CD14-positive monocyte (primary cell): ENCODE measurements around the gene MASP2. TPM values are rescaled to one million over a fixed set of nuclear protein-coding genes. Genes with fewer than 3 reads are reported as not detected.

Experiments used
- DNase-seq, 3 donors: peaks; one replicate each; pipeline ENCODE4 v3.0.0-alpha.2; 2011 to 2022
- H2AFZ ChIP-seq: 2 replicates; pipeline ENCODE4 v1.6.0; 2012; ENCODE audit warnings: mild to moderate bottlenecking, low read depth, low read length, inconsistent platforms; ENCODE audit not compliant: insufficient read depth, poor library complexity, severe bottlenecking
- H3K27ac ChIP-seq, 2 donors: 1 replicate in 1 of 2; 2 replicates in 1 of 2; pipeline ENCODE4 v1.5.1; 2012 to 2013; ENCODE audit warnings: low read length in 2 of 2, control low read depth in 1 of 2, inconsistent platforms in 1 of 2, low read depth in 1 of 2, mild to moderate bottlenecking in 1 of 2
- H3K27me3 ChIP-seq, 2 donors: one replicate each; pipeline versions ENCODE4 v1.6.0 to v1.6.1; 2011 to 2013; ENCODE audit warnings: low read length in 2 of 2; ENCODE audit not compliant: control insufficient read depth in 2 of 2, insufficient read depth in 2 of 2
- H3K36me3 ChIP-seq, 2 donors: replicated peaks in 1 of 2; 1 replicate in 1 of 2; 2 replicates in 1 of 2; pipeline versions ENCODE4 v1.5.1 to v1.6.1; 2012 to 2013; ENCODE audit warnings: low read length in 2 of 2, control low read depth in 1 of 2, inconsistent platforms in 1 of 2, mild to moderate bottlenecking in 1 of 2; ENCODE audit not compliant: insufficient read depth in 2 of 2, control insufficient read depth in 1 of 2
- H3K4me1 ChIP-seq, 2 donors: 1 replicate in 1 of 2; 2 replicates in 1 of 2; pipeline versions ENCODE4 v1.5.1 to v1.6.1; 2012 to 2013; ENCODE audit warnings: low read length in 2 of 2, control low read depth in 1 of 2, inconsistent platforms in 1 of 2, mild to moderate bottlenecking in 1 of 2, moderate library complexity in 1 of 2; ENCODE audit not compliant: insufficient read depth in 2 of 2, control insufficient read depth in 1 of 2
- H3K4me2 ChIP-seq: replicated peaks from 2 replicates; pipeline ENCODE3; 2012; ENCODE audit warnings: low read length, moderate library complexity, mild to moderate bottlenecking; ENCODE audit not compliant: poor library complexity, severe bottlenecking; ENCODE audit errors: extremely low read depth
- H3K4me3 ChIP-seq, 3 experiments: fragments of 200-600 bp in 1 of 3; sonication (generic) in 1 of 3; replicated peaks in 1 of 3; 1 replicate in 2 of 3; 2 replicates in 1 of 3; pipeline ENCODE4 v1.5.1; 2011 to 2013; ENCODE audit warnings: low read length in 3 of 3, mild to moderate bottlenecking in 3 of 3, control low read depth in 2 of 3, low read depth in 2 of 3, inconsistent platforms in 1 of 3, moderate library complexity in 1 of 3
- H3K79me2 ChIP-seq: 2 replicates; pipeline ENCODE4 v1.6.0; 2012; ENCODE audit warnings: mild to moderate bottlenecking, control low read depth, inconsistent platforms, low read length, moderate library complexity; ENCODE audit not compliant: insufficient read depth
- H3K9ac ChIP-seq: 2 replicates; pipeline ENCODE4 v1.6.0; 2017; ENCODE audit warnings: low read length, mild to moderate bottlenecking; ENCODE audit not compliant: insufficient read depth, poor library complexity, severe bottlenecking
- H3K9me3 ChIP-seq, 2 donors: replicated peaks in 1 of 2; 1 replicate in 1 of 2; 2 replicates in 1 of 2; pipeline versions ENCODE4 v1.5.1 to v1.6.1; 2012 to 2013; ENCODE audit warnings: low read length in 2 of 2, control low read depth in 1 of 2; ENCODE audit not compliant: control insufficient read depth in 1 of 2, insufficient read depth in 1 of 2
- H4K20me1 ChIP-seq: 2 replicates; pipeline ENCODE4 v1.6.0; 2012; ENCODE audit warnings: mild to moderate bottlenecking, low read length, control low read depth, moderate library complexity; ENCODE audit not compliant: insufficient read depth
- H3K27ac Mint-ChIP-seq, 7 donors: one replicate each; pipeline ENCODE4 v1.8.0; 2020; ENCODE audit warnings: mild to moderate bottlenecking in 7 of 7, mixed read lengths in 7 of 7, moderate library complexity in 6 of 7, inconsistent platforms in 2 of 7
- H3K27me3 Mint-ChIP-seq, 3 donors: one replicate each; pipeline ENCODE4 v1.8.0; 2021 to 2022; ENCODE audit warnings: low read depth in 3 of 3, mild to moderate bottlenecking in 3 of 3, mixed read lengths in 3 of 3, moderate library complexity in 3 of 3, inconsistent platforms in 1 of 3
- H3K36me3 Mint-ChIP-seq, 2 donors: one replicate each; pipeline ENCODE4 v1.8.0; 2020; ENCODE audit warnings: mixed read lengths in 2 of 2, inconsistent platforms in 1 of 2, mild to moderate bottlenecking in 1 of 2
- H3K4me1 Mint-ChIP-seq: one replicate; pipeline ENCODE4 v1.8.0; 2020; ENCODE audit warnings: mild to moderate bottlenecking, mixed read lengths
- H3K4me3 Mint-ChIP-seq, 2 donors: one replicate each; pipeline ENCODE4 v1.8.0; 2020; ENCODE audit warnings: mild to moderate bottlenecking in 2 of 2, mixed read lengths in 2 of 2, moderate library complexity in 1 of 2
- H3K9me3 Mint-ChIP-seq, 7 donors: one replicate each; pipeline ENCODE4 v1.8.0; 2020 to 2022; ENCODE audit warnings: mixed read lengths in 7 of 7, mild to moderate bottlenecking in 6 of 7, moderate library complexity in 6 of 7, inconsistent platforms in 2 of 7
- WGBS: methylation state at CpG from one replicate; pipeline ENCODE4 v1.1.5; 2013; ENCODE audit warnings: missing lambda C conversion rate; ENCODE audit not compliant: insufficient coverage; 5-methylcytosine and 5-hydroxymethylcytosine counted together
- intact Hi-C, 2 donors: fragments of 100-400 bp; cut with micrococcal nuclease; formaldehyde crosslinking; loops; one replicate each; pipeline versions ENCODE4 v1.15.0 to v1.15.1; 2023
- polyA plus RNA-seq, 3 donors: library from polyadenylated mRNA; depleted of rRNA in 1 of 3; unstranded in 2 of 3; stranded (reverse) in 1 of 3; fragments of 300-500 nt in 2 of 3; fragments of >200 nt in 1 of 3; fragmentation: Illumina TruSeq in 2 of 3; gene quantifications; 1 replicate in 2 of 3; 2 replicates in 1 of 3; pipeline ENCODE4 v1.2.3, GENCODE V29; 2012 to 2021
- TF ChIP-seq, protein P1 (sequence below): fragments of 200-600 bp; IDR thresholded peaks from one replicate; pipeline ENCODE4 v1.8.0; 2022; ENCODE audit warnings: antibody characterized with exemption, mild to moderate bottlenecking

Gene MASP2
- polyA plus RNA-seq, 3 donors = not detected

DNA sequence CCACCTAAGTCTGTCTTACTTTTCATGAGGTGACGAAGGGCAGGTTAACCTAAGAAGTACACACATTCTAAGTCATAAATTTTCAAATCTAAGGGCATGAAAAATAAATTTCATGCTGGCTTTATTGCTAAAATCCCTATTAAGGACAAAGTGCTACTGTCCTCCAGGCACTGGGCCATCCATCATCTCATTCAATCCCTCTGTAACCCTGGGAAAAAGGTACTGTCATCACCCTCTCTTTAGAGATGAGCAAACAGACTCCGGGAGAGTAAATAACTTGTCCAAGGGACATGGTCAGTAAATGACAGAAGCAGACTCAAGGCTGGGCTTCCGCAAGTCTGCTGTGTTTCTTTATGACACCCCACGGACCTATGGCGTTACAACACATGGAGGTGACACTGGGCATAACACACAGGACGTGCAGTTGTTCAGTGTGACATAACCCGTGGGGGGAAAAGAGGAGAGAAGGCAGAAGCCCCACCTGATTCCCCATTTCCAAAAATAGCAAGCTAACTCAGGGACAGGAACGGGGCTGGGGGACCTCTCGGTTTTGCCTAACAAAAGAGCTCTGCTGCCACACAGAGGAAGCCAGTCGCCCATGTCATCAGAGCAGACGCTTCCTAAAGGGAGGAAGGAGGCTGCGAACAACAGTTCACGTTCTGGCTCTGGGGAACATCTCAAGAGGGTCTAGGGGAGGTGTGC is 25.3 kb upstream of the MASP2 start:
- H3K27ac Mint-ChIP-seq = peak overlapping the region in 1 of 7 donors; percentile 51
- 90% methylated on average over 4 of the region's 13 CpGs for WGBS
- Histone ChIP-seq H3K9me3 (no peaks in the 10 kb centered on the region), H3K79me2 (no peaks in the 10 kb centered on the region), H3K27ac (no peak overlapping the region), H3K36me3 (peaks cover 95 to 100% of the 10 kb centered on the region in 2 donors), H3K27me3 (no peaks in the 10 kb centered on the region), H3K4me3 (no peak overlapping the region), H3K4me1 (no peaks in the 10 kb centered on the region), H3K4me2 (no peak overlapping the region), H3K9ac (no peak overlapping the region), H2AFZ (no peak overlapping the region), H4K20me1 (no peaks in the 10 kb centered on the region)
- TF ChIP-seq, protein P1, sequence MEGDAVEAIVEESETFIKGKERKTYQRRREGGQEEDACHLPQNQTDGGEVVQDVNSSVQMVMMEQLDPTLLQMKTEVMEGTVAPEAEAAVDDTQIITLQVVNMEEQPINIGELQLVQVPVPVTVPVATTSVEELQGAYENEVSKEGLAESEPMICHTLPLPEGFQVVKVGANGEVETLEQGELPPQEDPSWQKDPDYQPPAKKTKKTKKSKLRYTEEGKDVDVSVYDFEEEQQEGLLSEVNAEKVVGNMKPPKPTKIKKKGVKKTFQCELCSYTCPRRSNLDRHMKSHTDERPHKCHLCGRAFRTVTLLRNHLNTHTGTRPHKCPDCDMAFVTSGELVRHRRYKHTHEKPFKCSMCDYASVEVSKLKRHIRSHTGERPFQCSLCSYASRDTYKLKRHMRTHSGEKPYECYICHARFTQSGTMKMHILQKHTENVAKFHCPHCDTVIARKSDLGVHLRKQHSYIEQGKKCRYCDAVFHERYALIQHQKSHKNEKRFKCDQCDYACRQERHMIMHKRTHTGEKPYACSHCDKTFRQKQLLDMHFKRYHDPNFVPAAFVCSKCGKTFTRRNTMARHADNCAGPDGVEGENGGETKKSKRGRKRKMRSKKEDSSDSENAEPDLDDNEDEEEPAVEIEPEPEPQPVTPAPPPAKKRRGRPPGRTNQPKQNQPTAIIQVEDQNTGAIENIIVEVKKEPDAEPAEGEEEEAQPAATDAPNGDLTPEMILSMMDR = no peak
- peaks cover 84 to 98% of the 10 kb centered on the region in 2 donors for H3K36me3 Mint-ChIP-seq
- DNase-seq = no peak
- peaks cover 0 to 4% (median 2%) of the 10 kb centered on the region in 3 donors for H3K27me3 Mint-ChIP-seq
- H3K4me1 Mint-ChIP-seq = no peaks in the 10 kb centered on the region
- H3K9me3 Mint-ChIP-seq = no peaks in the 10 kb centered on the region
- intact Hi-C loops = no loop called here
- H3K4me3 Mint-ChIP-seq = no peak overlapping the region

DNA sequence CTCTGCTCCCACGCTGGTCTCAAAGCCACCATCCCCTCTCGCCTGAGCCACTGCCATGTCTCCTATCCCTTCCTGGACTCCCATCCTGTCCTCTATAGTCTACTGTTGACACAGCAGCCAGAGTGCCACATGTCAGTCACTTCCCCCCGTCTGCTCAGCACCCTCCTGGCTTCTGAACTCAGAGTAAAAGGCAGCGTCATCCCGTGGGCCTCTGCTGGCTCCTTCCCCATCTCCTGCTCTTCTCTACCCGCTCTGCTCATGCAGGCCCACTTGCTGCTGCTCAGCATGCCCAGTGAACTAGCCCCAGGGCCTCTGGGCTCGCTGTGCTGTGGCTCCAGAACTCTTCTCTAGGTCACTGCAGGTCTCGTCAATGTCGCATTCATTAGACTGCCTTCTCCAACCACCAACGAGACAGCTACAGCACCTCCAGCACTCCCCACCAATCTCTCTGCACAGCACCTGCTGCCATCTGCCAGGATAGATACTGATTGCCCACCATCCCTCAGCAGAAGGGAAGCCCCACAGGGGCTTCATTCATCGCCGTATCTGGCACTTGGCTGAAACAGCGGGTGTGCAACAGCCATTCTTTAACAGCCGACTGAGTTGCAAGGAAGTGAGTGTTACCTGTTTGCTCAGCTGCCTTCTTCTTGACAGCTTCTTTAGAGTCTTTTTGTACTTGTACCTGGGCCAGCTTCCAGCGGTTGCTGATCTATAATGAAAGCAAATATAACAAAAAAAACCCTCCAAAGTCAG is 24.6 kb upstream of the MASP2 start:
- Histone ChIP-seq H3K9ac (no peak overlapping the region), H3K4me3 (no peak overlapping the region), H3K79me2 (no peaks in the 10 kb centered on the region), H3K9me3 (no peaks in the 10 kb centered on the region), H2AFZ (no peak overlapping the region), H4K20me1 (no peaks in the 10 kb centered on the region), H3K36me3 (peaks cover 92 to 99% of the 10 kb centered on the region in 2 donors), H3K27me3 (no peaks in the 10 kb centered on the region), H3K4me2 (no peak overlapping the region), H3K27ac (no peak overlapping the region), H3K4me1 (no peaks in the 10 kb centered on the region)
- Mint-ChIP-seq H3K4me1 (no peaks in the 10 kb centered on the region), H3K36me3 (peaks cover 82 to 98% of the 10 kb centered on the region in 2 donors), H3K9me3 (no peaks in the 10 kb centered on the region), H3K27me3 (peaks cover 0 to 4% (median 2%) of the 10 kb centered on the region in 3 donors), H3K4me3 (no peak overlapping the region), H3K27ac (peak overlapping the region in 1 of 7 donors; percentile 9)
- no peak for DNase-seq
- TF ChIP-seq, protein P1 = no peak
- WGBS = 88% methylated on average over 10 of the region's 15 CpGs
- intact Hi-C loops = no loop called here
